Lower leg skin (tissue), 4 donors: ENCODE measurements around the gene SLC10A3. TPM values are rescaled to one million over a fixed set of nuclear protein-coding genes. Genes with fewer than 3 reads are reported as not detected.
A peak's percentile ranks its signal among the peaks of the same experiment; 100 is the strongest.

ENCODE experiments used
- DNase-seq, 2 donors: peaks; one replicate each; pipeline ENCODE4 v3.0.0-alpha.2; 2019; ENCODE audit warnings: low spot score in 2 of 2
- H3K4me3 ChIP-seq: fragments of 200-600 bp; sonication (generic); 2 replicates; pipeline ENCODE4 v1.5.1; 2017; ENCODE audit warnings: mild to moderate bottlenecking, low read depth; ENCODE audit not compliant: poor library complexity, severe bottlenecking
- CTCF ChIP-seq, 3 donors: fragments of 450-650 bp; IDR thresholded peaks; one replicate each; pipeline ENCODE4 v1.5.1; 2016; ENCODE audit warnings: antibody characterized with exemption in 3 of 3, mild to moderate bottlenecking in 3 of 3, moderate library complexity in 2 of 3
- POLR2A ChIP-seq, 2 donors: fragments of 450-650 bp; IDR thresholded peaks; one replicate each; pipeline ENCODE4 v1.6.1; 2016 to 2017; ENCODE audit warnings: antibody characterized with exemption in 2 of 2, mild to moderate bottlenecking in 1 of 2, moderate library complexity in 1 of 2
- WGBS, 2 donors: methylation state at CpG; one replicate each; pipeline ENCODE4 v1.1.5; 2018; 5-methylcytosine and 5-hydroxymethylcytosine counted together
- intact Hi-C: fragments of 100-400 bp; cut with DNase I; formaldehyde crosslinking; loops from one replicate; pipeline ENCODE4 v1.15.0; 2023; ENCODE audit warnings: low total_unique reads
- total RNA-seq, 4 donors: library from RNA; depleted of rRNA; stranded (reverse); fragments of >200 nt; gene quantifications; one replicate each; pipeline ENCODE4 v1.1.0, GENCODE V29; 2016

The SLC10A3 gene
- total RNA-seq, 4 donors from 2014 or later, result 53.4 to 67.3 (median 57.4) TPM

GRCh38 chrX:154448484-154448883 lies 41.9 kb downstream of the SLC10A3 start:
- WGBS, 2 donors, result 89 to 91% methylated on average over 14 of the region's 14 CpGs
- TF ChIP-seq CTCF (IDR thresholded peaks at IDR 0.05) (no peak), POLR2A (IDR thresholded peaks at IDR 0.05) (no peak)

GRCh38 chrX:154446430-154446829 lies 44.0 kb downstream of the SLC10A3 start:
- H3K4me3 ChIP-seq, result no peak overlapping the region
- DNase-seq, result no peak
- TF ChIP-seq POLR2A (IDR thresholded peaks at IDR 0.05), result no peak
- TF ChIP-seq CTCF (IDR thresholded peaks at IDR 0.05), result no peak
- WGBS, 2 donors, result 90 to 95% methylated on average over 12 of the region's 12 CpGs
- intact Hi-C loops, result no loop called here

More at GRCh38 chrX:154448484-154448883, 41.9 kb downstream of the SLC10A3 start:
- no peak for DNase-seq
- intact Hi-C loops, result no loop called here
- H3K4me3 ChIP-seq, result no peak overlapping the region

GRCh38 chrX:154445776-154446175 lies 44.7 kb downstream of the SLC10A3 start:
- WGBS, 2 donors, result 84 to 91% methylated on average over 6 to 15 of the region's 16 CpGs
- no peak for DNase-seq
- intact Hi-C loops, result no loop called here
- no peak for TF ChIP-seq POLR2A (IDR thresholded peaks at IDR 0.05)
- no peak for TF ChIP-seq CTCF (IDR thresholded peaks at IDR 0.05)
- no peak overlapping the region for H3K4me3 ChIP-seq

- peak overlapping the region; percentile 33 for H3K4me3 ChIP-seq
- 53 to 60% methylated on average over 1 to 13 of the region's 13 CpGs for WGBS, 2 donors
- no peak for DNase-seq
- intact Hi-C loops, result no loop called here
- no peak for TF ChIP-seq CTCF (IDR thresholded peaks at IDR 0.05)
- TF ChIP-seq POLR2A (IDR thresholded peaks at IDR 0.05), result no peak
Measured at GRCh38 chrX:154444755-154445246, 45.6 kb downstream of the SLC10A3 start.

GRCh38 chrX:154443992-154444754 lies 46.3 kb downstream of the SLC10A3 start, which contains the start of gene FAM50A:
Gene FAM50A (plus strand): TSS chrX:154444141. CDS start chrX:154444236, 95 bp downstream.
- 50% methylated on average over 19 of the region's 94 CpGs; no CpG with 5 or more reads in 1 of the 2 donors for WGBS, 2 donors
- TF ChIP-seq POLR2A (IDR thresholded peaks at IDR 0.05) (no peak), CTCF (IDR thresholded peaks at IDR 0.05) (no peak)
- DNase-seq, result peak; percentile 56 to 96
- intact Hi-C loops, result no loop called here
- peak within 1 kb of the TSS; percentile 33 for H3K4me3 ChIP-seq
